Bronchus fibroblast of lung (primary cell): ENCODE measurements around the gene IER5L. TPM values are rescaled to one million over a fixed set of nuclear protein-coding genes. Genes with fewer than 3 reads are reported as not detected.

ENCODE experiments used
- total RNA-seq: library from RNA; depleted of rRNA; stranded (reverse); fragments of >200 nt; gene quantifications from 2 replicates; pipeline ENCODE4 v1.2.3, GENCODE V29; 2015

Gene IER5L
- total RNA-seq: 53.5 and 58.3 TPM in 2 replicates

DNA sequence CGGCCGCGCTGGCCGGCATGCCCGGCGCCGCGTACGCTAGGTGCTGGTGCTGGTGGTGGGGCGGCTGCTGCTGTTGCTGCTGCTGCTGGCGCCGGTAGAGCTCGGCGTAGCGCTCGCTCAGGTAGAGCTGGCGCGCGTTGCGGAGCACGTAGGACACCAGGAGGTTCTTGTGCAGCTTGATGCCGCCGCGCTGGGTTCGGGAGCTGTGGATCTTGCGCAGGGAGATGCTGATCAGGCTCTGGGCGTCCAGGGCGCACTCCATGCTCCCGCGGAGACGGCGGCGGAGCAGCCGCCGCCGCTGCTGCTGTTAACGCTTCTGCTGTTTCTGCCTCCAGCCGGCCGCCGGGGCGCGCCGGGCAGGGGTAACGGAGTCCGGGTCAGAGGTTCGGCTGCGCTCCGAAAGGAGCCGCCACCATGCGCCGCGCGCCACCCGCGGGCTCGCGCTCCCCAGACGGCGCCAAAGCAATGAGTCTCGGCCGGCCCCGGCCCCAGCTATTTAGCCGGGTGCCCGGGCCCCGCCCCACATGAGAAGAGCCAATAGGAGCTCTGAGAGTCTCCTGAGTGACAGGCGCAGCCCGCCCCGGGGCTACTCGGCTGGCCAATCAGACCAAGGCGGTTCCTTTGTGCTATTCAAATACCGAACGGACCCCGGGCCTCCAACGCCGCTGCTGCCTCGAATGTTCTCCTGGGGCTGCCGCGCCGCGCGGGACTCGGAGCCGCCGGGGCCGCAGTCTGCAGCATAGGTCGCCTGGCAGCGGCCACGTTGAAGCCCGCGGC is at the start of gene IER5L:
Gene IER5L, minus strand, starts transcription at position 471 of the 777 bp plus-strand sequence. Its CDS starts 209 bp downstream, at position 262.

Other genes starting within 250 kb of the IER5L start
- 22.9 and 28.7 TPM in 2 replicates for gene DOLK, start 230.7 kb downstream of the IER5L start, total RNA-seq
- gene NUP188, start 230.6 kb downstream of the IER5L start, total RNA-seq: 35.5 and 38.1 TPM in 2 replicates
- gene SH3GLB2, start 149.9 kb downstream of the IER5L start, total RNA-seq: 38.5 and 45.9 TPM in 2 replicates
- gene MIGA2, start 141.6 kb downstream of the IER5L start, total RNA-seq: 11.9 and 14.3 TPM in 2 replicates
- 13.4 and 13.8 TPM in 2 replicates for gene DOLPP1, start 97.2 kb downstream of the IER5L start, total RNA-seq
- 50.4 and 54.8 TPM in 2 replicates for gene CRAT, start 67.5 kb downstream of the IER5L start, total RNA-seq
- gene PTPA, start 66.8 kb downstream of the IER5L start, total RNA-seq: 129 and 131 TPM in 2 replicates